OCI-LY1 (cell line): ENCODE data around the gene FOXO3.

Source experiments
- EZH2 ChIP-seq: fragments of 200-600 bp; sonication (generic), shearing (Covaris generic); IDR thresholded peaks from 2 replicates; pipeline ENCODE4 v1.8.0; 2017; ENCODE audit warnings: borderline replicate concordance, mixed run types, mild to moderate bottlenecking, antibody characterized with exemption, low read length, moderate library complexity, mixed read lengths
- TF ChIP-seq, protein P1 (sequence below): fragments of 200-600 bp; sonication (generic), shearing (Covaris generic); IDR thresholded peaks from 2 replicates; pipeline ENCODE4 v1.5.1; 2017; ENCODE audit warnings: mild to moderate bottlenecking, antibody characterized with exemption, low read length, moderate library complexity, mixed read lengths

DNA sequence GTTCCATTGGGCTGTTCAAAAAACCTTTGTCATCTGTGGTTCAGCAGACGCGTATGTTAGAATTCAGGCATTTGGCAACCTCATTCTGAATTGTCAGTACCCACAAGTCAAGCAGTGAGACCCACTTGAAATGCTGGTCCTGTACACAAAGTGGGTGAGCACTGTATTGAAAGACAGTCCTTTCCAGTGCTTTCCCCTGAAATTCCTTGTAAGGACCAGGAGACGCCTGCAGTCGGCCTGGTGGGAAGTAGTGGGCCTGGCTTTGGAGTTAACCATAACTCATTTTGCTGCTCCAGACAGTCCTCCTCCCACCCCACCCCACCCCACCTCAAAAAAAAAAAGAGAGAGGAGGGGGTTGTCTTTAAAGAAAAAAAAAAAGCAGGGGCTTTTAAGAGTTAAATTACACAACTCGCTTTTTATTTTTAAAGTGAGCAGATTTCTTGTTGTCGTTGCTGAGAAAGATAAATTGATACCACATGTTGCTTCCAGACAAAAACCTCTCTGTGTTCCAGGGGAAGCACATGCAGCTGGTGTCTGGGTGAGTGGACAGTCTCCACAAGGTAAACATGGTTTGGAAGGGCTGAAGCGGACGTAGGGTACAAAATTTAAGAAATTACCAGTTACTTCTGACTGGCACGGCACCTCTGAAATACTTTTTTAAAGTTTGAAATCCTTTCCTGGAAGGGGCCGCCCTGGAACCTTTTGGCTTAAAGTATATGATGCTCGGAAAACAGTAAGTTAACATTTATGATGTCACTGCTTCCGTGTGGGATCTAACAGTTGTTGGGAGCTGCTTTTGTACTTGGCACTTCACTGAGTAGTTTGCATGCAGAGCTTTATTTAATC is 95.3 kb downstream of the FOXO3 start:
- TF ChIP-seq, protein P1, sequence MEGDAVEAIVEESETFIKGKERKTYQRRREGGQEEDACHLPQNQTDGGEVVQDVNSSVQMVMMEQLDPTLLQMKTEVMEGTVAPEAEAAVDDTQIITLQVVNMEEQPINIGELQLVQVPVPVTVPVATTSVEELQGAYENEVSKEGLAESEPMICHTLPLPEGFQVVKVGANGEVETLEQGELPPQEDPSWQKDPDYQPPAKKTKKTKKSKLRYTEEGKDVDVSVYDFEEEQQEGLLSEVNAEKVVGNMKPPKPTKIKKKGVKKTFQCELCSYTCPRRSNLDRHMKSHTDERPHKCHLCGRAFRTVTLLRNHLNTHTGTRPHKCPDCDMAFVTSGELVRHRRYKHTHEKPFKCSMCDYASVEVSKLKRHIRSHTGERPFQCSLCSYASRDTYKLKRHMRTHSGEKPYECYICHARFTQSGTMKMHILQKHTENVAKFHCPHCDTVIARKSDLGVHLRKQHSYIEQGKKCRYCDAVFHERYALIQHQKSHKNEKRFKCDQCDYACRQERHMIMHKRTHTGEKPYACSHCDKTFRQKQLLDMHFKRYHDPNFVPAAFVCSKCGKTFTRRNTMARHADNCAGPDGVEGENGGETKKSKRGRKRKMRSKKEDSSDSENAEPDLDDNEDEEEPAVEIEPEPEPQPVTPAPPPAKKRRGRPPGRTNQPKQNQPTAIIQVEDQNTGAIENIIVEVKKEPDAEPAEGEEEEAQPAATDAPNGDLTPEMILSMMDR, result no peak
- TF ChIP-seq EZH2, result no peak
